PC-3 (cell line): Measurements from ENCODE around the gene KYAT1.

Experiments used
- CTCF ChIP-seq: fragments of 300-600 bp; sonication (generic); conservative IDR thresholded peaks from 2 replicates; pipeline ENCODE4 v1.5.1; 2017; ENCODE audit warnings: antibody characterized with exemption, low read depth, mild to moderate bottlenecking, low read length
- EZH2 ChIP-seq: fragments of 300-600 bp; sonication (generic); IDR thresholded peaks from one replicate; pipeline ENCODE4 v1.6.1; 2017; ENCODE audit warnings: antibody characterized with exemption, mild to moderate bottlenecking, low read length; ENCODE audit not compliant: unreplicated experiment

DNA sequence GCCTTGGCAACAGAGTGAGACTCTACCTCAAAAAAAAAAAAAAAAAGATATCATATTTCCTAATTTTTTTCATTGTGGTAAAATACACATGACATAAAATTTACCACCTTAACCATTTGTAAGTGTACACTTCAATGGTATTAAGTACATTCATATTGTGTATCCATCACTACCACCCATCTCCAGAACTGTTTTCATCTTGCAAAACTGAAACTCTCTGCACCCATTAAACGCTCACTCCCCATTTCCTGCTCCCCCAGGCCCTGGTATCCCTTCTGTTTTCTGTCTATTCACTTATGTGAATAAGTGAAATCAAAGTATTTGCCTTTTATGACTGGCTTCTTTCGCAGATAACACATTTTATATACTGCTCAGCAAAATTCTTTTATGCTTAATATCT lies 13.0 kb upstream of the KYAT1 start:
- no peak for TF ChIP-seq CTCF
- no peak for TF ChIP-seq EZH2
